ENCODE results near the gene CAPNS2.

DNA sequence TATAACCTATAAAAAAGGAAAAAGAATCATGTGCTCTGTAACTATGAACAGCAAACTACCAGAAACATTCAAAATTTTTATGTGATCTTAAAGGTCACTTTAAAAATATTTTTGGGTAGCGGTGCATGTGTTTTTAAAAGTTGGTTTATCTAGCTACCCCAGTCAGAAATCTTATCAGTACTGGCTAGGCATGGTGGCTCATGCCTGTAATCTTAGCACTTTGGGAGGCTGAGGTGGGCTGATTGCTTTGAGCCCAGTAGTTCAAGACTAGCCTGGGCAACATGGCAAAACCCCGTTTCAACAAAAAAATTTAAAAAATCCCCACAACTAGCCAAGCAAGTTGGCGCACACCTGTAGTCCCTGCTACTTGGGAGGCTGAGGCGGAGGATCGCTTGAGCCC, 3.7 kb downstream of the CAPNS2 start:
- TF ChIP-seq, protein P1, sequence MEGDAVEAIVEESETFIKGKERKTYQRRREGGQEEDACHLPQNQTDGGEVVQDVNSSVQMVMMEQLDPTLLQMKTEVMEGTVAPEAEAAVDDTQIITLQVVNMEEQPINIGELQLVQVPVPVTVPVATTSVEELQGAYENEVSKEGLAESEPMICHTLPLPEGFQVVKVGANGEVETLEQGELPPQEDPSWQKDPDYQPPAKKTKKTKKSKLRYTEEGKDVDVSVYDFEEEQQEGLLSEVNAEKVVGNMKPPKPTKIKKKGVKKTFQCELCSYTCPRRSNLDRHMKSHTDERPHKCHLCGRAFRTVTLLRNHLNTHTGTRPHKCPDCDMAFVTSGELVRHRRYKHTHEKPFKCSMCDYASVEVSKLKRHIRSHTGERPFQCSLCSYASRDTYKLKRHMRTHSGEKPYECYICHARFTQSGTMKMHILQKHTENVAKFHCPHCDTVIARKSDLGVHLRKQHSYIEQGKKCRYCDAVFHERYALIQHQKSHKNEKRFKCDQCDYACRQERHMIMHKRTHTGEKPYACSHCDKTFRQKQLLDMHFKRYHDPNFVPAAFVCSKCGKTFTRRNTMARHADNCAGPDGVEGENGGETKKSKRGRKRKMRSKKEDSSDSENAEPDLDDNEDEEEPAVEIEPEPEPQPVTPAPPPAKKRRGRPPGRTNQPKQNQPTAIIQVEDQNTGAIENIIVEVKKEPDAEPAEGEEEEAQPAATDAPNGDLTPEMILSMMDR (conservative IDR thresholded peaks at IDR 0.05; ENCODE audit: low read length): no peak
- TF ChIP-seq EZH2phosphoT487 (IDR thresholded peaks at IDR 0.05; ENCODE audit: borderline replicate concordance, low read depth, low read length): no peak

All from OCI-LY7 (cell line).